Glomerular endothelial cell (primary cell): ENCODE data around the gene CORO7. TPM values are rescaled to one million over a fixed set of nuclear protein-coding genes. Genes with fewer than 3 reads are reported as not detected.
"Not testable (repeated sequence)": the region's sequence is repeated elsewhere in the genome, so short reads cannot be mapped to it uniquely, and the experiment has no call there.

ENCODE experiments used
- DNase-seq: peaks from one replicate; pipeline ENCODE4 v3.0.0-alpha.2; 2011; ENCODE audit warnings: low read depth, low spot score; ENCODE audit errors: extremely low read depth
- total RNA-seq: library from RNA; depleted of rRNA; stranded (reverse); fragments of >200 nt; gene quantifications from 2 replicates; pipeline ENCODE4 v1.2.3, GENCODE V29; 2015

CORO7 gene
- total RNA-seq, 1 donor from 2014 or later, result 96.6 TPM

- no peak for DNase-seq
Observed at GRCh38 chr16:4403133-4403949, 13.1 kb downstream of the CORO7 start.

GRCh38 chr16:4402439-4403132 is 13.8 kb downstream of the CORO7 start:
- DNase-seq, result no peak

GRCh38 chr16:4401510-4401909 is 14.9 kb downstream of the CORO7 start:
- DNase-seq, result no peak

GRCh38 chr16:4401094-4401501 is 15.3 kb downstream of the CORO7 start:
- no peak for DNase-seq

- no peak for DNase-seq
Observed at GRCh38 chr16:4399001-4399730, 17.2 kb downstream of the CORO7 start.

GRCh38 chr16:4395055-4395726 is 21.2 kb downstream of the CORO7 start:
- DNase-seq, result no peak

- DNase-seq, result not testable (repeated sequence)
Observed at GRCh38 chr16:4393850-4394249, 22.5 kb downstream of the CORO7 start.

- DNase-seq, result no peak
Observed at GRCh38 chr16:4393240-4393600, 23.2 kb downstream of the CORO7 start.

- no peak for DNase-seq
Observed at GRCh38 chr16:4392382-4393239, 23.8 kb downstream of the CORO7 start.

GRCh38 chr16:4391631-4392381 is 24.6 kb downstream of the CORO7 start:
- DNase-seq, result no peak

- DNase-seq, result no peak
Observed at GRCh38 chr16:4390266-4391260, 25.8 kb downstream of the CORO7 start.

- DNase-seq, result no peak
Observed at GRCh38 chr16:4389051-4389955, 27.1 kb downstream of the CORO7 start.

- DNase-seq, result no peak
Observed at GRCh38 chr16:4388271-4389021, 27.9 kb downstream of the CORO7 start.

GRCh38 chr16:4387781-4388180 is 28.6 kb downstream of the CORO7 start:
- DNase-seq, result no peak

GRCh38 chr16:4386951-4387565 is 29.3 kb downstream of the CORO7 start:
- no peak for DNase-seq

- no peak for DNase-seq
Observed at GRCh38 chr16:4386451-4386805, 30.0 kb downstream of the CORO7 start.
